DND-41 (cell line): ENCODE measurements around the gene FBXO3.

Experiments used
- ATAC-seq: fragments of 200-7000 bp; cut with Tn5 transposase; 3 replicates; pipeline ENCODE4 v1.9.1; 2021; ENCODE audit warnings: low read depth; ENCODE audit not compliant: insufficient read depth
- DNase-seq: peaks from one replicate; pipeline ENCODE4 v3.0.0-alpha.2; 2020
- H2AFZ ChIP-seq: 2 replicates; pipeline ENCODE4 v1.6.0; 2012; ENCODE audit warnings: low read depth, low read length
- H3K27ac ChIP-seq: 2 replicates; pipeline ENCODE4 v1.5.1; 2012; ENCODE audit warnings: low read length, inconsistent platforms
- H3K27me3 ChIP-seq: fragments of 200-600 bp; sonication (generic); 2 replicates; pipeline ENCODE4 v1.6.0; 2012; ENCODE audit warnings: low read length, mild to moderate bottlenecking, inconsistent platforms; ENCODE audit not compliant: insufficient read depth, poor library complexity
- H3K36me3 ChIP-seq: 2 replicates; pipeline ENCODE4 v1.5.1; 2012; ENCODE audit warnings: low read length, inconsistent platforms; ENCODE audit not compliant: insufficient read depth
- H3K4me1 ChIP-seq: 2 replicates; pipeline ENCODE4 v1.5.1; 2012; ENCODE audit warnings: mild to moderate bottlenecking, low read length; ENCODE audit not compliant: insufficient read depth
- H3K4me2 ChIP-seq: 2 replicates; pipeline ENCODE4 v1.6.0; 2012; ENCODE audit warnings: mild to moderate bottlenecking, moderate library complexity, low read length, inconsistent platforms; ENCODE audit not compliant: insufficient read depth
- H3K4me3 ChIP-seq, 2 experiments: fragments of 200-600 bp in 1 of 2; shearing (Covaris generic) in 1 of 2; 2 replicates each; pipeline ENCODE4 v1.5.1; 2012 to 2016; ENCODE audit warnings: inconsistent platforms in 2 of 2, low read length in 2 of 2, mild to moderate bottlenecking in 2 of 2, low read depth in 1 of 2, moderate library complexity in 1 of 2
- H3K79me2 ChIP-seq: 2 replicates; pipeline ENCODE4 v1.6.0; 2012; ENCODE audit warnings: low read length, inconsistent platforms; ENCODE audit not compliant: insufficient read depth
- H3K9ac ChIP-seq: 2 replicates; pipeline ENCODE4 v1.6.0; 2012; ENCODE audit warnings: low read depth, mild to moderate bottlenecking, inconsistent platforms, low read length, moderate library complexity
- H3K9me3 ChIP-seq: 2 replicates; pipeline ENCODE4 v1.5.1; 2012; ENCODE audit warnings: low read length, moderate library complexity, mild to moderate bottlenecking, inconsistent platforms; ENCODE audit not compliant: insufficient read depth, severe bottlenecking
- H4K20me1 ChIP-seq: 2 replicates; pipeline ENCODE4 v1.6.0; 2012; ENCODE audit warnings: low read length; ENCODE audit not compliant: insufficient read depth
- EZH2 ChIP-seq: IDR thresholded peaks from 3 replicates; pipeline ENCODE4 v1.6.1; 2012; ENCODE audit warnings: borderline replicate concordance, low read depth, mild to moderate bottlenecking, moderate library complexity, low read length, inconsistent platforms; ENCODE audit not compliant: severe bottlenecking
- TF ChIP-seq, protein P1 (sequence below): IDR thresholded peaks from 2 replicates; pipeline ENCODE4 v1.5.1; 2012; ENCODE audit warnings: borderline replicate concordance, low read length, moderate library complexity, mild to moderate bottlenecking; ENCODE audit not compliant: poor library complexity, severe bottlenecking; ENCODE audit errors: extremely low read depth

The FBXO3 gene

DNA sequence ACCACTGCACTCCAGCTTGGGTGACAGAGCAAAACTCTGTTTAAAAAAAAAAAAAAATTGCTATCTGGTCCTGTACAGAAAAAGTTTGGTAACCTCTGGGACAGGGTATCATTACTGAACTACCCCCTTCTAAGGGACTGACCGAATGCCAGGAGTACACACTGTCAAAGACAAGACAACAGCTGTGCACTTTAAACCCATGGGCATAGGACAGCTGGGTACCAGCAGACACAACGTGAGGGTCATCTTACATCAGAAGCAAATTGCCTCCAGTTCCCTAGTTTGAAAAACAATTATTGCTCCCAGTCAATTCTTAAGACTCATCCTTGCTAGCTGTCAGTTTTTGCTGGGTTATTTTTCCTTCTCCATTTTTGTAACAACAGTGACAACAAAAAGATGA lies 55.9 kb downstream of the FBXO3 start:
- ATAC-seq, result no peak
- no peaks in the 10 kb centered on the region for H4K20me1 ChIP-seq
- no peak overlapping the region for H3K27ac ChIP-seq
- H3K4me2 ChIP-seq, result no peak overlapping the region
- H3K27me3 ChIP-seq, result peaks cover 3% of the 10 kb centered on the region
- H3K4me3 ChIP-seq, result no peak overlapping the region
- H3K79me2 ChIP-seq, result no peaks in the 10 kb centered on the region
- TF ChIP-seq, protein P1, sequence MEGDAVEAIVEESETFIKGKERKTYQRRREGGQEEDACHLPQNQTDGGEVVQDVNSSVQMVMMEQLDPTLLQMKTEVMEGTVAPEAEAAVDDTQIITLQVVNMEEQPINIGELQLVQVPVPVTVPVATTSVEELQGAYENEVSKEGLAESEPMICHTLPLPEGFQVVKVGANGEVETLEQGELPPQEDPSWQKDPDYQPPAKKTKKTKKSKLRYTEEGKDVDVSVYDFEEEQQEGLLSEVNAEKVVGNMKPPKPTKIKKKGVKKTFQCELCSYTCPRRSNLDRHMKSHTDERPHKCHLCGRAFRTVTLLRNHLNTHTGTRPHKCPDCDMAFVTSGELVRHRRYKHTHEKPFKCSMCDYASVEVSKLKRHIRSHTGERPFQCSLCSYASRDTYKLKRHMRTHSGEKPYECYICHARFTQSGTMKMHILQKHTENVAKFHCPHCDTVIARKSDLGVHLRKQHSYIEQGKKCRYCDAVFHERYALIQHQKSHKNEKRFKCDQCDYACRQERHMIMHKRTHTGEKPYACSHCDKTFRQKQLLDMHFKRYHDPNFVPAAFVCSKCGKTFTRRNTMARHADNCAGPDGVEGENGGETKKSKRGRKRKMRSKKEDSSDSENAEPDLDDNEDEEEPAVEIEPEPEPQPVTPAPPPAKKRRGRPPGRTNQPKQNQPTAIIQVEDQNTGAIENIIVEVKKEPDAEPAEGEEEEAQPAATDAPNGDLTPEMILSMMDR, result no peak
- no peak for TF ChIP-seq EZH2
- no peak for DNase-seq
- H3K36me3 ChIP-seq, result no peaks in the 10 kb centered on the region
- H2AFZ ChIP-seq, result no peak overlapping the region
- H3K4me1 ChIP-seq, result no peaks in the 10 kb centered on the region
- no peak overlapping the region for H3K9ac ChIP-seq
- no peaks in the 10 kb centered on the region for H3K9me3 ChIP-seq

- no peaks in the 10 kb centered on the region for H3K36me3 ChIP-seq
- no peak overlapping the region for H3K9ac ChIP-seq
- no peaks in the 10 kb centered on the region for H3K79me2 ChIP-seq
Observed at GRCh38 chr11:33716243-33716642, 58.1 kb downstream of the FBXO3 start.

GRCh38 chr11:33713856-33714398 lies 60.4 kb downstream of the FBXO3 start:
- no peak for DNase-seq
- ATAC-seq, result no peak
- no peak overlapping the region for H3K4me2 ChIP-seq
- no peak for TF ChIP-seq EZH2
- TF ChIP-seq, protein P1, result no peak
- H3K27ac ChIP-seq, result no peak overlapping the region
- no peak overlapping the region for H2AFZ ChIP-seq
- no peaks in the 10 kb centered on the region for H3K27me3 ChIP-seq
- H3K9ac ChIP-seq, result no peak overlapping the region
- no peak overlapping the region for H3K4me3 ChIP-seq
- no peaks in the 10 kb centered on the region for H4K20me1 ChIP-seq
- no peaks in the 10 kb centered on the region for H3K36me3 ChIP-seq
- H3K79me2 ChIP-seq, result no peaks in the 10 kb centered on the region
- H3K4me1 ChIP-seq, result no peaks in the 10 kb centered on the region
- H3K9me3 ChIP-seq, result no peaks in the 10 kb centered on the region

More at GRCh38 chr11:33716243-33716642, 58.1 kb downstream of the FBXO3 start:
- Histone ChIP-seq H3K27me3 (peaks cover 3% of the 10 kb centered on the region), H3K4me2 (no peak overlapping the region), H3K4me3 (no peak overlapping the region), H3K9me3 (no peaks in the 10 kb centered on the region), H4K20me1 (no peaks in the 10 kb centered on the region), H3K27ac (no peak overlapping the region), H2AFZ (no peak overlapping the region), H3K4me1 (no peaks in the 10 kb centered on the region)
- ATAC-seq, result no peak
- TF ChIP-seq, protein P1, result peak; percentile 26
- no peak for TF ChIP-seq EZH2
- DNase-seq, result no peak
